GM19372 (cell line): ENCODE data around the gene MBNL2.

Experiments used
- ATAC-seq: cut with Tn5 transposase; IDR thresholded peaks from one replicate; pipeline ENCODE4 v1.9.1; 2021; ENCODE audit warnings: mild to moderate bottlenecking, low read depth, moderate library complexity; ENCODE audit not compliant: unreplicated experiment

MBNL2 gene

DNA sequence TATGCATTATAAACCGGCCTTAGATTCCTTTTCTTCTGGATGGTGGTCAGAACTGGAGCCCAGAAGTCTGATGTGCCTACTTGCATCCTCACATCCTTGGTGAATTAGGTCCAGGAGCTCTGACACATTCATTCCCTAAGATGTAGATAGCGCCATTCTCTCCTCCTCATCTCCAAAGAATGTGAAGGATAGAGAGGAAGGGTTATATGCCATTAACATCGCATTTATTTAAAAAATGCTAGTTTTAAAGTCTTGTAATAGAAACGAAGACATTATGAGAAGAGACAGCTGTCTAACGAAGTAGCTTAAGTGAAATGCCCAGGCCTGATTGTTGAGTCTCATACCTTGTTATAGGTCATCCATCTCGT lies 9.7 kb downstream of the MBNL2 start:
- ATAC-seq: no peak

GRCh38 chr13:97233499-97233898 lies 11.4 kb downstream of the MBNL2 start:
- ATAC-seq: no peak

- no peak for ATAC-seq
Measured at GRCh38 chr13:97234236-97234635, 12.1 kb downstream of the MBNL2 start.

DNA sequence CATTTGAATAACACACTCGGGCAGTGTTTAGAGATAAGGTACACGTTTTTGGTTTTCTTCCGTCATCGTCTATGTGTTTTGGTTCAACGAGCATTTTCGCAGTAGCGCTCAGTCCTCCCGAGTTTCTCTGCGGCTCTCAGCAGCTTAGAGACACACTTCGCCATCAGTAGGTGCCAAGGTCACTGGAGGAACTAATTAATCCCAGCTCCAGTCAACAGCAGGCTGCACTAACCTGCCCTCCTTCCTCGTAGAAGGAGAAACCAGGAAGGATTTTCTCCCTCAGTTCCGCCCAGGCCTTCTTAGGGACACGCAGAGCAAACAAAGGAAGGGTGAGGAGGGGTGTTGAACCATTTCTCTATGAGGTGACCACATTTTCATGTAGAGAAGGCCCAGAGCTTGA lies 12.6 kb downstream of the MBNL2 start:
- ATAC-seq: no peak

- ATAC-seq: no peak
Measured at GRCh38 chr13:97235549-97236231, 13.6 kb downstream of the MBNL2 start.

GRCh38 chr13:97237388-97237787 lies 15.3 kb downstream of the MBNL2 start:
- no peak for ATAC-seq

DNA sequence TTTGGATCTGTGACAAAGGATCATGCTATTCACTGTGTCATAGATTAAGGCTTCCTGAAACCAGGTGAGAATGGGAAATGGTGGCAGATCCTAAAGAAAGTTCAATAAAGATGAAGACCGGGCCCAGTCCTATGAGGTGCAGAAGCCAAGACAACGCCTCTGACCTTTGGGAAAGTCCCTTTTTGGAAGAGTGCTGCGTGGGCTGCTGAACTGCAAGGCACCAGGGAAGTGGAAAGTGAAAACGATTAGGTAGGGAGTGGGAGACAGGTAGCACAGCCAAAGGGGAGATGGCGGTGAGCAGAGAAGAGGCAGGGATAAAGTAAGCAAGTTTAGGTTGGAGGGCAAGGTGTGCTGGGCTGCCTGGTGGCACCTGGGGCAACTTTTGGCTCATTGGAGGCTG lies 16.3 kb downstream of the MBNL2 start:
- ATAC-seq: no peak

DNA sequence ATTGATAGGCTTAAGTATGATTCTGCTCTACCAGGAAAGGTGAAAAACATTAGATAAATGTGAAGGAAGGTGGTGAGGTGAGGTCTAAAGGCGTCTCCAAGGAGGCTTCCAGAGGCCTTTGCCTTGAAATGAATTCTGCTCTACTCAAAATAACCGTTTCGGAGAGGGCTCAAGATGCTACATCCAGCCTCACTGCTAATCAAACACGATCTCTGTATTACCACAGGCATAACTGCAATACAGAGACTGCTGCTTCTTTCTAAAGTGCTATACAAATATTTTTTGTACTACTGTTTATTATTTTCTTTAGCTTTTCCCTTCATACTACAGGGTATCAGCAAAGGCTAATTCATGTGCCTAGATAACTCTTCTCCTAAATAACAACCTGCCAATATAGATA lies 16.8 kb downstream of the MBNL2 start:
- no peak for ATAC-seq

GRCh38 chr13:97239306-97239705 lies 17.2 kb downstream of the MBNL2 start:
- ATAC-seq: no peak

- no peak for ATAC-seq
Measured at GRCh38 chr13:97239943-97240787, 18.0 kb downstream of the MBNL2 start.

GRCh38 chr13:97240788-97241734 lies 18.9 kb downstream of the MBNL2 start:
- no peak for ATAC-seq

- no peak for ATAC-seq
Measured at GRCh38 chr13:97241761-97242160, 19.6 kb downstream of the MBNL2 start.

DNA sequence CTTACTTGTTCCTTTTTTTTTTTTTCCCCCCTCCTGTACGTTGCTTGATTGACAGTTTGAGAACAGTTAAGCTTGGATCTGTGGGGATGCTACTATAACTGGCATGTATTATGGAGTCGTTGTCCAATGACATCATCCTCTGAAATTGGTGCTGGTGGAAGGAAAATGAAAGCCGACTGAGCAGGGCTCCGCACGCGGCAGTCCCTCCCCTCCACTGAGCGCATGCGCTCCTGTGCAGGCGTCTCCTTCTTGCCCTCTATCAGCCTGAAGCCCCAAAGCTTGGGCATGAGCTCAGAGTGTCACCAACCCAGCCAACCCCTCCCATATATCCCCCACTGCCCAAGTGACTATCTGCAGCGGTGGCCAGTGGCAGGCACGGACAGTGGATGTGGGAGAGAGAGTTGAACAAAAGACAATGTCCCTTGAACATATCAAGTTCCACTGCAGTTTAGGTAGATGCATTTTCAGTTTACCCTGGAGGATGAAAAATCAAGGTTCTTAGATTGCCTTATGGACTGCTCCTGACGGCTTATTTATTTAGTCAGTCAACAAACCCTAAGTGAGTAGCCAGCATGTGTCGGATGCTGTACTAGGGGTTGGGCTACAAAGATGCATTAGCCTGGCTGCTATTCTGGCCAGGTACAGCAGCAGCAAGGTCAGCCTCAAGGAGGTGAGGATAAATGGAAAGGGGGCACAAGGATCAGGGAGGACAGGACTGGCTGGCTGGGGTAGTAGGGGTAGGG lies 20.8 kb downstream of the MBNL2 start:
- no peak for ATAC-seq

DNA sequence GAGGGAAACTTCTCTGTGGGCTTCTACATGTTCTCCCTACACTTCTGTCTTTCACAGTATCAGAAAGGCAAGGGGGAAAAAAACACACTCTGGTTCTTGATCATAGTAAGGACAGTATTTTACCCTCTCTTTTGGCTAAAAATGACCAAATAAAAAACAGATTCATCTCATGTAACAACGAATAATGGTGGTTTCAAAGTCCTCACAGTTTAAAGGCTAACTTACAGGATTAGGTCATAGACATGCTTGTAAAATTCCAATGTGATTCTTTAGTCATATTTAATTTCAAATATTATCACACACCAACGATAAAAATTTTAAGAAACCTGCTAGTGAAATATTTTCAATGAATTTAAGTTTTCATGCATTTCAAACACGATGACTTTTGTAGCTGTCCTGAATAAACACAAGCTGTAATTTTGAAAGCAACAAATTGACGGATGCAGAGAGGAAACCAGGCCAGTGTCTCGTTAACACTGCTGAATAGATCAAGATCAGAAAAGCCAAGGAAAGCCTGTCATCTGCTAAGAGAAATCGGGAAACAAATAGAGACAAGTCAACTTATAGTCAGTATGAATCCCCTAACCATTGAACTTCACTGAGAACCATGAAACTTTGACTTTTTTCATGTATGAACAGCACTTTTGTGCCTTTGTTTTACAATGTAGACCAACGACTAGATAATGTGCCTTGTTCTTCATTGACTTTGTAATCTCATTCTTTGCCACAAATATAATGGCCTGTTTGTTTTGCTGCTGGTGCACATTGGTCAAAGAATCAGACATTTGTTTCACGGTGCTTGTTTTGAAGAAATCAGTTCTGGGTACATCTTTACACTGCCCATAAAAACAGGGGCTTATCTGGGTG lies 22.0 kb downstream of the MBNL2 start:
- no peak for ATAC-seq

- no peak for ATAC-seq
Measured at GRCh38 chr13:97245011-97245410, 22.9 kb downstream of the MBNL2 start.

DNA sequence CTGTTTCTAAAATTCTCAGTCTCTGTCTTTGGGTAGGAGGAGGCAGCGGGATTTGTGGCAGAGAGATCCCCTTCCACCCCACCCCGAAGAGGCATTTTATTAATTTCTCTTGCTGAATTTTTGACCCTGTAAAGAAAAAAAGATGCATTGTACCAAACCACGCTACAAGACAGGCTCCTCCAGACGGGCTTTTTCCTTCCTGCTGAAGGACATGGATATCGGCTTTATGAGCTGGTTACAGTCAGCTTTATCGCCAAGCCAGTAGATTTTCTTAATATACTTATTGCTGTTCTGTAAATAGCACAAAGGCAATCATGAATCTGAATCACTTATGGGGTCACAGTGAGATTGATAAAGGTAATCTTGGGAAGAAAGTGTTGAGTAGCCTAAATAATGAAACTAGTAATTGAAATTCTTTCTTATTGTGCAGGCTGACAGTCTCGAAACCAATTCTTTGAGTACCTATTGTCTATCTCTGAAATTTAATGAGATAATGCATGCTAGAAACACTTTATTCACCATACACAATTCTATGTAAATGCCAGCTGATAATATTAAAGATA lies 24.5 kb downstream of the MBNL2 start:
- ATAC-seq: no peak

- ATAC-seq: no peak
Measured at GRCh38 chr13:97248243-97248642, 26.1 kb downstream of the MBNL2 start.

DNA sequence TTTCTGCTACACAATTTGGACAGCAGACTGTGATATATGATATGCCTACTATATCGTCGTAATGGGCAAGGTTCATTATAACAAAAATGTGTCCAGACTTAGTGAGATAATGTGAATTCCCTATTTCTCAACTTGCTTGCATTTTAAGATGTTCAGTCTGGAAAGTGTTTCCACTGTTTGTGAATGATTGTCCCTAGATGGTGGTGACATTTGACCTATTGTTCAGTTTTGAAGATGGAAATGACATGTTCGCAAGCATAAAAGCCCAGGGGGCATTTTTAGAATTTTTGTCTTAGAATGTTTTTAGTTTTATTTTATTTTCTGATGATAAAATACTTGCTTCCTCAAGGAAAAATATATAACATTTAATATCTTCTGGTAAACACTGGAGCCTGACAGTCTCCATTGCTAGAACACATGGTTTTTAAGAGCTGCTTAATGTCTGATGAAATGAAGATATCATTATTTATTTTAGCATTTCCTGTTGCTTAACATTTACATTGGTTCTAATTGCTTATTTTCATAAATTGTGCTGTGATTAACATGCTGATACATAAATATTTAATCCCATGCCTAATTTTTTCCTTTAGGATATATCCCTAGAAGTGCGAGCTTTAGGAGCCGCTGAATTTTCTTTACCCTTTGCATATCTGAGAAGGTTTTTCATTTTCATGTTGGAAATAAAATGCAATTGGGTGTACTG lies 27.1 kb downstream of the MBNL2 start:
- no peak for ATAC-seq
